Measurements from ENCODE around the gene FLT3LG. TPM values are rescaled to one million over a fixed set of nuclear protein-coding genes. Genes with fewer than 3 reads are reported as not detected.

FLT3LG gene
- total and polyA plus RNA-seq, 9 of the 15 experiments (the other 6 are each of a cell fraction or from before 2014, with no cell fraction given), result 0.31 to 6.4 (median 1.1) TPM

DNA sequence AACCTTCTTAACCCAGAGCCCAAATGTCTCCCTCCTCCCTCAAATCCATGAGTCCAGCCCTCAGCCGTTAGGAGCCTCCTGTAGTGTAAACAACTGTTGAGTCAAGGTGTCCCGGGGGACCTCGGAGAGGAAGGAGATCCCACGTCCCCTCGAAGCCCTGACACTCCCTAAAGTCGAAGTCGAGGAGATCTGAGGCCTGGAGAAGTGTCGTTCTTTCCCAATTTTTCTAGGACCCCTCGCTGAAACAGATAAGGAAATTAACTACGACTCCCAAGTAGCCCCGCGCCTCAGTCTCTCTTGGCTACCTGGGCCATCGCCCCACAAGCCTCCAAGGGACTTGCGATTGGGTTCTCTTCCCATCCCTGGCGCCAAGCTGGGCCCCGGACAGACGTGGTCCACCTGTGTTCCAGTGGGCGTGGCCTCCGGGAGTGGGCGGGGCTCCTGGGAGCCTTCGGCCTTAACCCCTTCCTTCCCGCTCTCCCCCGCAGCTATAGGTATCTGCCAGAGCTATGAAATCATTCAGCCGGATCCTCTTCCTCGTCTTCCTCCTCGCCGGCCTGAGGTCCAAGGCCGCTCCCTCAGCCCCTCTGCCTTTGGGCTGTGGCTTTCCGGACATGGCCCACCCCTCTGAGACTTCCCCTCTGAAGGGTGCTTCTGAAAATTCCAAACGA, 48.0 kb upstream of the FLT3LG start (continued):
- TF ChIP-seq, protein P1, sequence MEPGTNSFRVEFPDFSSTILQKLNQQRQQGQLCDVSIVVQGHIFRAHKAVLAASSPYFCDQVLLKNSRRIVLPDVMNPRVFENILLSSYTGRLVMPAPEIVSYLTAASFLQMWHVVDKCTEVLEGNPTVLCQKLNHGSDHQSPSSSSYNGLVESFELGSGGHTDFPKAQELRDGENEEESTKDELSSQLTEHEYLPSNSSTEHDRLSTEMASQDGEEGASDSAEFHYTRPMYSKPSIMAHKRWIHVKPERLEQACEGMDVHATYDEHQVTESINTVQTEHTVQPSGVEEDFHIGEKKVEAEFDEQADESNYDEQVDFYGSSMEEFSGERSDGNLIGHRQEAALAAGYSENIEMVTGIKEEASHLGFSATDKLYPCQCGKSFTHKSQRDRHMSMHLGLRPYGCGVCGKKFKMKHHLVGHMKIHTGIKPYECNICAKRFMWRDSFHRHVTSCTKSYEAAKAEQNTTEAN (CRISPR knock-in tag; IDR thresholded peaks at IDR 0.05), result no peak
- TF ChIP-seq, protein P2, sequence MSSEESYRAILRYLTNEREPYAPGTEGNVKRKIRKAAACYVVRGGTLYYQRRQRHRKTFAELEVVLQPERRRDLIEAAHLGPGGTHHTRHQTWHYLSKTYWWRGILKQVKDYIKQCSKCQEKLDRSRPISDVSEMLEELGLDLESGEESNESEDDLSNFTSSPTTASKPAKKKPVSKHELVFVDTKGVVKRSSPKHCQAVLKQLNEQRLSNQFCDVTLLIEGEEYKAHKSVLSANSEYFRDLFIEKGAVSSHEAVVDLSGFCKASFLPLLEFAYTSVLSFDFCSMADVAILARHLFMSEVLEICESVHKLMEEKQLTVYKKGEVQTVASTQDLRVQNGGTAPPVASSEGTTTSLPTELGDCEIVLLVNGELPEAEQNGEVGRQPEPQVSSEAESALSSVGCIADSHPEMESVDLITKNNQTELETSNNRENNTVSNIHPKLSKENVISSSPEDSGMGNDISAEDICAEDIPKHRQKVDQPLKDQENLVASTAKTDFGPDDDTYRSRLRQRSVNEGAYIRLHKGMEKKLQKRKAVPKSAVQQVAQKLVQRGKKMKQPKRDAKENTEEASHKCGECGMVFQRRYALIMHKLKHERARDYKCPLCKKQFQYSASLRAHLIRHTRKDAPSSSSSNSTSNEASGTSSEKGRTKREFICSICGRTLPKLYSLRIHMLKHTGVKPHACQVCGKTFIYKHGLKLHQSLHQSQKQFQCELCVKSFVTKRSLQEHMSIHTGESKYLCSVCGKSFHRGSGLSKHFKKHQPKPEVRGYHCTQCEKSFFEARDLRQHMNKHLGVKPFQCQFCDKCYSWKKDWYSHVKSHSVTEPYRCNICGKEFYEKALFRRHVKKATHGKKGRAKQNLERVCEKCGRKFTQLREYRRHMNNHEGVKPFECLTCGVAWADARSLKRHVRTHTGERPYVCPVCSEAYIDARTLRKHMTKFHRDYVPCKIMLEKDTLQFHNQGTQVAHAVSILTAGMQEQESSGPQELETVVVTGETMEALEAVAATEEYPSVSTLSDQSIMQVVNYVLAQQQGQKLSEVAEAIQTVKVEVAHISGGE (CRISPR knock-in tag; IDR thresholded peaks at IDR 0.05), result no peak
- TF ChIP-seq GABPB1 (CRISPR knock-in tag; IDR thresholded peaks at IDR 0.05) (no peak), FOXA3 (CRISPR knock-in tag; conservative IDR thresholded peaks at IDR 0.05 in 1 of 2, IDR thresholded peaks at IDR 0.05 in 1 of 2) (0 out of 4 replicates have a peak, but pooled peaks of 1 of the 2 experiments have one; percentile 44), TBP (optimal IDR thresholded peaks at IDR 0.05; ENCODE audit: low read depth, low read length) (peak; percentile 48), L3MBTL2 (IDR thresholded peaks at IDR 0.05) (peak; percentile 57), MAZ (CRISPR knock-in tag; conservative IDR thresholded peaks at IDR 0.05 in 1 of 2, IDR thresholded peaks at IDR 0.05 in 1 of 2) (peak in 1 of 2 experiments; percentile 44; a peak in 1 of 4 replicates), CHD4 (IDR thresholded peaks at IDR 0.05; ENCODE audit: insufficient read depth, insufficient replicate concordance, low read depth, low read length, poor library complexity, severe bottlenecking) (no peak), CTBP1 (IDR thresholded peaks at IDR 0.05; ENCODE audit: borderline replicate concordance) (peak; percentile 28), TOE1 (IDR thresholded peaks at IDR 0.05; ENCODE audit: borderline replicate concordance) (peak; percentile 88), TOE1 (CRISPR knock-in tag; IDR thresholded peaks at IDR 0.05; ENCODE audit: borderline replicate concordance, low read depth) (no peak), SP1 (CRISPR knock-in tag; IDR thresholded peaks at IDR 0.05) (peak; percentile 71)
- TF ChIP-seq, protein P3, sequence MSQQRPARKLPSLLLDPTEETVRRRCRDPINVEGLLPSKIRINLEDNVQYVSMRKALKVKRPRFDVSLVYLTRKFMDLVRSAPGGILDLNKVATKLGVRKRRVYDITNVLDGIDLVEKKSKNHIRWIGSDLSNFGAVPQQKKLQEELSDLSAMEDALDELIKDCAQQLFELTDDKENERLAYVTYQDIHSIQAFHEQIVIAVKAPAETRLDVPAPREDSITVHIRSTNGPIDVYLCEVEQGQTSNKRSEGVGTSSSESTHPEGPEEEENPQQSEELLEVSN (IDR thresholded peaks at IDR 0.05; ENCODE audit: borderline replicate concordance in 1 of 2, extremely low read depth in 1 of 2, insufficient read depth in 1 of 2, insufficient read length in 1 of 2, low read depth in 1 of 2, low read length in 1 of 2, poor library complexity in 1 of 2, severe bottlenecking in 1 of 2), result peak in 1 of 2 experiments; percentile 46
- TF ChIP-seq, protein P4, sequence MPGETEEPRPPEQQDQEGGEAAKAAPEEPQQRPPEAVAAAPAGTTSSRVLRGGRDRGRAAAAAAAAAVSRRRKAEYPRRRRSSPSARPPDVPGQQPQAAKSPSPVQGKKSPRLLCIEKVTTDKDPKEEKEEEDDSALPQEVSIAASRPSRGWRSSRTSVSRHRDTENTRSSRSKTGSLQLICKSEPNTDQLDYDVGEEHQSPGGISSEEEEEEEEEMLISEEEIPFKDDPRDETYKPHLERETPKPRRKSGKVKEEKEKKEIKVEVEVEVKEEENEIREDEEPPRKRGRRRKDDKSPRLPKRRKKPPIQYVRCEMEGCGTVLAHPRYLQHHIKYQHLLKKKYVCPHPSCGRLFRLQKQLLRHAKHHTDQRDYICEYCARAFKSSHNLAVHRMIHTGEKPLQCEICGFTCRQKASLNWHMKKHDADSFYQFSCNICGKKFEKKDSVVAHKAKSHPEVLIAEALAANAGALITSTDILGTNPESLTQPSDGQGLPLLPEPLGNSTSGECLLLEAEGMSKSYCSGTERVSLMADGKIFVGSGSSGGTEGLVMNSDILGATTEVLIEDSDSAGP (CRISPR knock-in tag; IDR thresholded peaks at IDR 0.05), result peak; percentile 31; the same call in 1 of the 2 replicates
